Stimulated activated naive CD8-positive, alpha-beta T cell treated with anti-CD3 and anti-CD28 coated beads, Interleukin-15, Interleukin-2, amounts not matched to agents 100 U/mL and 50 U/mL, for 24 hours (primary cell): ENCODE measurements around the gene BCL2L1.
"Not testable (repeated sequence)": the region's sequence is repeated elsewhere in the genome, so short reads cannot be mapped to it uniquely, and the experiment has no call there.

Experiments used
- ATAC-seq: fragments of 150-1000 bp; cut with Tn5 transposase; one replicate; pipeline ENCODE4 v1.10.0; 2021
- DNase-seq: peaks from one replicate; pipeline ENCODE4 v3.0.0; 2021

BCL2L1 gene

DNA sequence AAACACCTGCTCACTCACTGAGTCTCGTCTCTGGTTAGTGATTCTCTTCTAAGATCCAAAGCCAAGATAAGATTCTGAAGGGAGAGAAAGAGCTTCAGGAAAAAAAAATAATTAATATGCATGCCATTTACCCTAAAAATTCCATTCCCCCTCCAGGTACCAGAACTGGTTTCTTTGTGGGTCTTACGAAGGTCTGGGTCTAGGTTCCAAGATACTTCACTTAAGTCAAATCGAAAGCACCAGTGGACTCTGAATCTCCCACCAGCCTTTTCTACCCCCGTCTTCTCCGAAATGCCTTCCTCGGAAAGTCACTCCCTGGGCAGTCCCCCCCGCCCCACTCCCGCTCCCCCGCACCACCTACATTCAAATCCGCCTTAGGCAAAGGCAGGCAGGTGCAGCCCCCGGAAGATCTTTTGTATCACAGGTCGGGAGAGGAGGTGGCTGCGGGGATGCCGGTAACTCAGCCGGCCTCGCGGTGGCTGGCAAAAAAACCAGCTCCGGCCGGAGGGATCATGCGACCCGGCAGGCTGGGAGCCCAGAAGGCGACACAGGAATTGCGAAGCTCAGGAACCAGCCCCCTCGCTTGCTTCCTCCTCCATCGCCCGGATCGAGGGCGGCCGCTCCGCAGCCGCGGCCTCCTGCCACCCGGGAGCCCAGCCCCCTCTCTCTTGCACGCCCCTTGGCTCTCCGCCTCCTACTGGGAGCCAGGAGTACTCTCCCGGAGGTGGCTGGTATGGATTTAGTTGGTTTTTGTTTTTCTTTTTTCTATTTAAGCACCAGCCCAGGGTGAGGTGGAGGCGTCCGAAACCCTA, at the start of gene BCL2L1:
BCL2L1 (minus strand) TSS at position 612 of the 812 bp plus-strand sequence. CDS start 650 bp downstream, outside the sequence.
- DNase-seq: peak; percentile 84
- ATAC-seq: peak; percentile 40

DNA sequence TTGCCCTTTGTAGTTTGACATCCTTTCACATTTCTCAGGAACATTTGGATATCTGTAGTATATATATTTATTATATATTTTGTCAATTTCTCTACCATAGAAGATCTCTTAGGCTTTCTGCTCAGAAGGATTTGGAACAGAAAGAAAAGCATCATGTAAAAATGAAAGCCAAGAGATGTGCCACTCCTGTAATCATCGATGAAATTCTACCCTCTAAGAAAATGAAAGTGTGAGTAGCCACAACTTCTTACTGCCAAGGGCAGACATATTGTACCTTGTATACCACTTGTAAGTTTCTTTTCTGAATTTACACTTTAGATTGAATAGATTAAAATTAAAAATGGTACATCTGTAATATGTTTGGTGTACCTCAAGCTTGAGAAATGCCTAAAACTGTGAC, 47.6 kb upstream of the BCL2L1 start:
- DNase-seq: no peak
- no peak for ATAC-seq

DNA sequence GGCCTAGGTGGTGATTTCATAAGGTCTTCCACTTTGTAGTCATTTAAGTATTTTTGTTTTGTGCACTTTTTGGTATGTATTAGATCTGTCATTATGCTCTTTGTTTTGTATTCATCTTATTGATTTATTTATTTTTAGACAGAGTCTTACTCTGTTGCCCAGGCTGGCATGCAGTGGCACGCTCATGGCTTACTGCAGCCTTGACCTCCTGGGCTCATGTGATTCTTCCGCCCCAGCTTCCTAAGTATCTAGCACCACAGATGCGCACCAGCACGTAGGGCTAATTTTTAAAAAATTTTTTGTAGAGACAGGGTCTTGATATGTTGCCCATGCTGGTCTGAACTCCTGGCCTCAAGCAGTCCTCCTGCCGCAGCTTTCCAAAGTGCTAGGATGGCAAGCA, 47.0 kb upstream of the BCL2L1 start:
- ATAC-seq (no peak), DNase-seq (no peak)

DNA sequence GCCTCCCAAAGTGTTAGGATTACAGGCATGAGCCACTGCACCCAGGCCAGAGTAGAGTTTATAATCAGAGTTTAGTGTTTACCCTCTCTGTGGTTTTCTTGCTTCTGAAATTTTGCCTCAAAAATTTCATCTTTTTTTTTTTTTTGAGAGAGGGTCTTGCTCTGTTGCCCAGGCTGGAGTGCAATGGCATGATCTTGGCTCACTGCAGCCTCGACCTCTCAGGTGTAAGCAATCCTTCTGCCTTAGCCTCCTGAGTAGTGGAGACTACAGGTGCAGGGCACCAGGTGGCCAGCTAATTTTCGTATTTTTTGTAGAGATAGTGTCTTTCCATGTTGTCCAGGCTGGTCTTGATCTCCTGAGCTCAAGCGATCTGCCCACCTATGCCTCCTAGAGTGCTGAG, 45.1 kb upstream of the BCL2L1 start:
- DNase-seq: no peak
- no peak for ATAC-seq

DNA sequence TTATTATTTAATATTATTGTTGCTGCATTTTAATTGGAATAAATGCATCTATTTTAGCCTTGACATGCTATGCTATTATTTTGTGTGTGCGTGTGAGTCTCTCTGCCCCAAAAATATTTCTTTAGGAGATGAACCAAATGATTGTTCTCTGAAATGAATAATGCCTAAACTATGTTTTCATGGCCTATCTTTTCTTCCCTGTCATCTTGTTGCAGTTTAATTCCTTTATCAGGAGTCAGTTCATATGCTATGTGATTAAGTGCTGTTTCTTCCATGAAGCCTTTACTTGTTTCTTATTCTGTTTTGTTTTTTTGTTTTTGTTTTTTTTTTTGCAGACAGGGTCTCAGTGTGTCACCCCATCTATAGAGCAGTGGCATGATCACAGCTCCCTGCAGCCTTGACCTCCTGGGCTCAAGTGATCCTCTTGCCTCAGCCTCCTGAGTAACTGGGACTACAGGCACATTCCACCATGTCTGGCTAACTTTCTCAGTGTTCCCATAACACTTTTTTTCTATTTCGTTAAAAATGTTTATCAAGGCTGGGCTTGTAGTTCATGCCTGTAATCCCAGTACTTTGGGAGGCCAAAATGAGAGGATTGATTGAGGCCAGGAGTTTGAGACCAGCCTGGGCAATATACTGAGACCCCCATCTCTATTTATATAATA, 42.1 kb upstream of the BCL2L1 start:
- DNase-seq (no peak), ATAC-seq (no peak)

DNA sequence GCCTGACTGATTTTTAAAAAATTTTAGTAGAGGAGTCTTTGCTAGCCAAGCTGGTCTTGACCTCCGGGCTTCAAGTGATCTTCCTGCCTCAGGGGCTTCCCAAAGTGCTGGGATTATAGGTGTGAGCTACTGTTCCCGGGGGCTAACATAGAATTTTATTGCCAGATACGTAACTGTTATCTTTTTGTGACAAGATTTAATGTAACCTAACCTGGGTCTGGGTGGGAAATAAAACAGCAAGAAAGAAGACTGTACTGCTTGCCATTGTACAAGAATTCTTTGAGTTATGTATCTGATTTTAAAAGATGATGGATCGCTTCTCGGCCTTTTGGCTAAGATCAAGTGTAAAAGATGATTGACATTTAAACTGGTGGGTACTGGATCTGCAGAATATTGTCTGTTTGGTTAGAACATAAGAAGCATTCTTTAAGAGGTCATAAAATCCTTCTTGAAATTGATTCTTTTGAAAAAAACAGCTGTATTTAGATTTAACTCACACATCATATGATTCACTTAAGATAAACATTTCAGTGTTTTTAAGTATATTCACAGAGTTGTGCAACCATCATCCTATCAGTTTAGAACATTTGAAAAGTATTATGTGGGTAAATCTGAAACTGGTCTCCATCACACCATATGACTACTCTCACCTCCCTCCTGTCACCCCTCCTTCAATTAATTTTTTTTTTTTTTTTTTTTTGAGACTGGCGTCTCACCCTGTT, 38.0 kb upstream of the BCL2L1 start:
- ATAC-seq (no peak), DNase-seq (no peak)

DNA sequence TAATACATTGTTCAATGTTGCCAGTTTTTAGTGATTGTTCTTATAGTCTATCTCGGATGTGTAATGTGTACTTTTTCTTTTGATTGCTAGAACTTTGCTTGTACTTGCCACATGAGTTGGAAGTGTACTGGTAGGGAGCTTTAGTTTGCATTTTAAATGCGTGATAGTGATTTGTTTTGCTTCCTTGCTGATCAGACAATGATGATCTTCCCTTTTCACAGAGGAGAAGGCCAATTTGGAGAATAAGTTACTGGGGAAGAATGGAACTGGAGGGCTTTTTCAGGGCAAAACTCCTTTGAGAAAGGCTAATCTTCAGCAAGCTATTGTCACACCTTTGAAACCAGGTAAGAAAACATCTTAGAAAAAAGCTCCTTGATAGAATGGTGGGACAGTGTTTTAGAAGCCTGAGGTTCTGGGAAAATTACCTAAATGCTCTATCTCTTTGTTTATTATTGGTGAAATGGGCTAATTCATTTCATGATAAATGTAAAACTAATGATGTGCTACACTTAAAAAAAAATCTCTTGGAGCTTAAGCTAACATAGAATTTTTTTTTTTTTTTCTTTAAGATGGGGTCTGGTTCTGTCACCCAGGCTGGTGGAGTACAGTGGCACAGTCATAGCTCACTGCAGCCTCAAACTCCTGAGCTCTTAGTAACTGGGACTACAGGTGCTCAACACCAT, 37.3 kb upstream of the BCL2L1 start:
- ATAC-seq (no peak), DNase-seq (no peak)

DNA sequence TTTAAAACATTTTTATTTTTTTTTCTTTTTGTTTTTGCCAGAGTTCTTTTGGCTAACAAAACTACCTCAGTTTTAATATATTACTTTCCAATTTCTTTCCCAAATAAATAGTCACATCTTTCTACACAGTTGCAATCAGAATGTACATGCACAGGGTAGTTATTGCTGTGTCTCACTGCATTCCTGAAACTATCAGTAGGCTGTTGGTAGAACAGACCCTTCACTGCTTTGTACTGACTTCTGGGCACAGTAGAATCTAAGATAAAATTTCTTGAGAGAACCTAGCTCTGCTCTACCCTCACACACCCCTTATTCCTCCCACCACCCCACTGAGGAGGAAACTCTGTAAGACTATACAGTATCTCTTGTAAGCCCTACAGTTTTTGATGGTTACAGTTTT, 36.3 kb upstream of the BCL2L1 start:
- DNase-seq: no peak
- no peak for ATAC-seq

DNA sequence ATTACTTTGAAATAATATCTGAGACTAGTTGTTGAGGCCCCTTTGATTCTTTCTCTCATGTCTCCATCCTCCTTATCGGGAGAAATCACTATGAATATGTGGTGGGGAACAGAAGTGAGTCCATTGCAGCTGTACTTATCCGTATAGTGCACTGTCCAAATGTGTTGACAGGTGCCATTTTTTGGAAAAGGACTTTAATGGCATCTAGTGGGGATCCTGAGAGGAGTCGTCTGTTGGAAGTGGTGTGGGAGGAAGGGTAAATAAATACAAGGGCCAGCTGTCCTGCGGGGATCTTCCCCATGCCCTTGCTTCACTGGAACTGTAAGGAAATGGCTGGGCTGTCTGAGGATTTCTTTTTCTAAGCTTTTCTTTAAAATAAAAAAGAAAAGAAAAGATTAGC, 35.9 kb upstream of the BCL2L1 start:
- DNase-seq (no peak), ATAC-seq (no peak)

DNA sequence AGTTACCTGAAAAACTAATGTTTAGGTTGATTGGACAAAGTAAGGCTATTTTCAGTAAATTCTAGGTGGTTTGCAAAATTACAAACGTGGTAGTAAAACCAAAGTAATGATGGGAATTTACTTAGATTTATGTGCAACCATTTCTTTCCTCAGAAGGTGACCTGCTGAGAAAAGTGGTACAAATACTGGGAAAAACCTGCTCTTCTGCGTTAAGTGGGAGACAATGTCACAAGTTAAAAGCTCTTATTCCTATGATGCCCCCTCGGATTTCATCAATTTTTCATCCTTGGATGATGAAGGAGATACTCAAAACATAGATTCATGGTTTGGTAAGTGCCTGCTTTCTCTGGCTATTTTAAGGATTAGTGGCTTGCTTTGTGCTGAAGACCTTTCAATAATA, 34.6 kb upstream of the BCL2L1 start:
- DNase-seq (no peak), ATAC-seq (no peak)

DNA sequence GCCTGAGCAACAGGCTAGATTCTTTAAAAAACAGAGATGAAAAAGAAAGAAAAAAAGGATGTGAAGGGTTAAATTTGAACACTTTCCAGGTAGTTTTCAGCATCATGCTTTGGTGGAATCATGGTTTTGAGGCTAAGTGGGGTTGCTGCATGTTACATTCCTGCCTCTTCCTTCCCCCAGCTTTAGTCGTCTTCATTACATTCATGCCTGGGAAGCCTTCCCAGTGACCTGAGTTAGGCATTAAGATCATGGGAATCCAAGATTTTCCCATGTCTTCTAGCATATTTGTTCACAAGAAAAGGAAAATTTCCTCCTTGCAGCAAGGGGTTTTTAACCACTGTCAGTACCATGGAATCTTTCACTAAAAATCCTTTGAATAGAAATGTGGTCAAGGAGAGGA, 28.5 kb upstream of the BCL2L1 start:
- ATAC-seq: no peak
- no peak for DNase-seq

DNA sequence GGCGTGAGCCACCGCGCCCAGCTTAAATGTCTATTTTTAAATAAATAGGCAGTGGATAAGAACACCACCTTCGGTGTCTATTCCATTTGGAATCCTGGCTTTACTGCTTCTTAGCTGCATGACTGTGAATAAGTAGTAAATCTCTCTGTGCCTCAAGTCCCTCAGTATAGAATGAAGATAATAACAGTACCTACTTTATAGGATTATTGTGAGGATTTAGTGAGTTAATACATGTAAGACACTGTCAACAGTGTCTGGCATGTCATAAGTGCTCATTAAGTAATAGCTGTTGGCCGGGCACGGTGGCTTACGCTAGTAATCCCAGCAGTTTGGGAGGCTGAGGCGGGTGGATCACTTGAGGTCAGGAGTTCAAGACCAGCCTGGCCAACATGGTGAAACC, 26.6 kb upstream of the BCL2L1 start:
- ATAC-seq: no peak
- no peak for DNase-seq

DNA sequence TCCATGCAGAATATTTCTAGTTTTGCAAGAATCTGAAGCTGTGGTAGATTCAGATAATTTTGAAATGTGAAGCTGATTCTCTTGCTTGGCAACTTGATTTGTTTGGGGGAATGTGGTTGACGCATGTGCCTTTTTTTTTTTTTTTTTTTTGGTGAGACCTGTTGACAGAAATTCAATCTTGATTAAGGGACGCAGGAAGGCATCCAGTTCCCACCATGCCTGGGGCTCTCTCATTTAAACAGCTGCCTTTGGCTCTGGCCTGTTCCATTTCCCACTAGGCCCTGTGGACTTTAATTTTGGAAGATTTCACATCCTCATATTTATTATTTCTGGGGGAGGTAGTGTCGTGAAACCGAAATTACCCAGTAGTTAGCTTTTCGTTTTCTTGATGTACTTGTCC, 25.0 kb upstream of the BCL2L1 start:
- DNase-seq (no peak), ATAC-seq (no peak)

DNA sequence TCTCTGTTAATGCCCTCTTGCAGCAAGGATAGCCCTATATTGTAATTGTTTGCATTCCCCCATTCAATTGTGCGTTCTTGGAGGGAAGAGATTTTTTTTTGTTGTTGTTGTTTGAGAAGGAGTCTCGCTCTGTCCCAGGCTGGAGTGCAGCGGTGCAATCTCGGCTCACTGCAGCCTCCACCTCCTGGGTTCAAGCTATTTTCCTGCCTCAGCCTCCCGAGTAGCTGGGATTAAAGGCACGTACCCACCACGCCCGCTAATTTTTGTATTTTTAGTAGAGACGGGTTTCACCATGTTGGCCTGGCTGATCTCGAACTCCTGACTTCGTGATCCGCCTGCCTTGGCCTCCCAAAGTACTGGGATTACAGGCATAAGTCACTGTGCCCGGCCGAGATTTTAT, 24.4 kb upstream of the BCL2L1 start:
- not testable (repeated sequence) for ATAC-seq, DNase-seq

DNA sequence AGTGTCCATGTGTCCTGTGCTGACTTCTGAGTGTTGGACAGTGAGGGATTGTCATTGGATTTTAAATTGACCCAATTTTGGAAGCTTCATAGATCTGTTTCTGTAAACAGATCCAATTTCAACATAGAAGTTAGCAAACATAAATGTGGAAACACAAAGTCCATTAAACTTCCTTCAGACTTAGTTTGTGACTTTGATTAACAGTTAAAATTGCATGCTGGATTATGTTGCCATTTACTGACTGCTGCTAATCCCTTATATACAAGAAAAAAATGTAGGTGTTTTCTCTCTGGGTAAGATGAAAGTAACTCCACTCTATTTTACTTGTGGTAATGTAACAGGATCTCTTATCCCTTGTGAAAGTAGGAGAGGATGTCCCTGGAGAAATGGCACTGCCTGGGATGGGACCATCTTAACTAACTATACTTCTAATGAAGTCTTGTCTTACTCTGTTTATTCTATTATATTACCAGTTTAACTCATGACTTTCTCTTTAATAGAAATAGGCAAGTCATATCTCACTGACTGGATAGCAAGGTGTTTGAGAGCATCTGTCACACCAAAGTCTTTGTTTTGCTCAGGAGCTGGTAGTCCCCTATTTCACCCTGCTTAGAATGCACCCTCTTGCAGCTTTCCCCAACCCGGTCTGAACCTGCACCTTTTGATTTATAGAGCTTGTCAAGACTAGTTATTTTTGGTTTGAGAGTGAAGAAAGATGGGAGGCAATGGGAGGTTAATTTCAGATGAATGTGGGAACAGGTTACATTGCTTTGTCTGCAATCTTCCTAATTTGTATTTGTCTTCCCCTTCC, 23.6 kb upstream of the BCL2L1 start:
- no peak for ATAC-seq
- no peak for DNase-seq

DNA sequence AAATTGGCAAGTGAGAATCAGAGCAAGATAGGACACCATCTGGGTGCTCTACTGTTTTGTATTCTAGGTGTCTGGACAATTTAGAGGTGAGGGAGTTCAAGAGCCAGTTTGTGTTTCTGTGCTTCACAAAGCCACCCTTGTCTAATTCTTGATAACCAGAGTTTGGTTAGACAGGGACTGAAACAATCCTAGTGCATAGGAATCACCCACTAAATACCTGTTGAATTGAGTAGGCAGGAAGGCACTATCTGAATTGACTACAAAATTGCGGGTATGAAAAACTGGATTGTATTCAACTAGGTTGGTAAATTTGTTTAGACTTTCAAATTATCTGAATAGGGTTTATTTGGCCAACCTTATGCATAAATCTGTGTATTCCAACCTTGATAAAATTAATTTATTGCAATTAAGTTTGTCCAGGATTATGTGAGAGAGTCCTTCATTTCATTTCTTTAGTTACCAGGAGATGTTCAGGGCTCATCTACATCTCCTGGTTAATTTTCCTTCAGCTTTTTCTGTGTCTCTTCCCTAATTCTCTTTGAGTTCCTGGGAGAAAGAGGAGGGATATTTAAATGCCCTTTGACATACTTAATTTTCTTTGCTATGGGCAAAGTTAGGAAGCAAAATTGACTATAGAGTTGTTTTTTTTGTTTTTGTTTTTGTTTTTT, 18.1 kb upstream of the BCL2L1 start:
- ATAC-seq: no peak
- DNase-seq: no peak

DNA sequence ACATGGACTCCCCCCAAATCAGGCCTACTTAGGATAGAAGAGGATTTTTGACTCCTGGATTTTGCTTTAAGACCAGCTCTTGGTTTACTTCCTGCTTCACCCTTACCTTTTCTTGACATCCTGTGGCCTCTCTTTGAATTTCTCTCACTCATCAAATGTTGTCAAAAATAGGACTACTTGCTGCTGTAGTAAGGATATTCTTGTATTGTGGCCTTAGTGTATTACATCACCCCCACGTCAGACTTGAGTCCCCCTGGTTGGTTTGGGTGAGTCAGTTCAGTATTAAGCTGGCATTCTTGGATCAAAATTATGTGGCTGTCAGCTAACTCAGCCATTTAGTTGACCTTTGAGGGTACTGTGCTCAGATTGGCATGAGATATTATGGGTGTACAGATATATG, 17.5 kb upstream of the BCL2L1 start:
- ATAC-seq: peak; percentile 71
- peak; percentile 28 for DNase-seq

DNA sequence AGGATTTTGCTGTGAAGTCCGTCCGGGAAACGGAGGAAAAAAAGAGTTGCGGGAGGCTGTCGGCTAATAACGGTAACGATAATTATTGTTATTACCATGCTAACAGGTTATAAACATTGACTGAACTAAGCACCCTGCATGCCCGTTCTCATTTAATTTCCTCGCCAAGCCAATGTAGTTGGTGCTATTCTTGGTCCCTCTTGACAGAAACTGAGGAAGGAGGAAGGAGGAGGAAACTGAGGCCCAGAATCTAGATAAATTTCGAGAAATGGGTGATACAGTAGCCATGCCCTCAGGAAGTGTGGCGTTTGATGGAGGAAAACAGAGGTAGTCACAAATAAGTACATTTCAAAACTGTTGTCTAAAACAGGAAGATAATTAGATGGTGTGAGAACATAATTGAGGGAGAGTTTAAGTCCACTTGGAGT, 16.9 kb upstream of the BCL2L1 start:
- DNase-seq (no peak), ATAC-seq (no peak)

DNA sequence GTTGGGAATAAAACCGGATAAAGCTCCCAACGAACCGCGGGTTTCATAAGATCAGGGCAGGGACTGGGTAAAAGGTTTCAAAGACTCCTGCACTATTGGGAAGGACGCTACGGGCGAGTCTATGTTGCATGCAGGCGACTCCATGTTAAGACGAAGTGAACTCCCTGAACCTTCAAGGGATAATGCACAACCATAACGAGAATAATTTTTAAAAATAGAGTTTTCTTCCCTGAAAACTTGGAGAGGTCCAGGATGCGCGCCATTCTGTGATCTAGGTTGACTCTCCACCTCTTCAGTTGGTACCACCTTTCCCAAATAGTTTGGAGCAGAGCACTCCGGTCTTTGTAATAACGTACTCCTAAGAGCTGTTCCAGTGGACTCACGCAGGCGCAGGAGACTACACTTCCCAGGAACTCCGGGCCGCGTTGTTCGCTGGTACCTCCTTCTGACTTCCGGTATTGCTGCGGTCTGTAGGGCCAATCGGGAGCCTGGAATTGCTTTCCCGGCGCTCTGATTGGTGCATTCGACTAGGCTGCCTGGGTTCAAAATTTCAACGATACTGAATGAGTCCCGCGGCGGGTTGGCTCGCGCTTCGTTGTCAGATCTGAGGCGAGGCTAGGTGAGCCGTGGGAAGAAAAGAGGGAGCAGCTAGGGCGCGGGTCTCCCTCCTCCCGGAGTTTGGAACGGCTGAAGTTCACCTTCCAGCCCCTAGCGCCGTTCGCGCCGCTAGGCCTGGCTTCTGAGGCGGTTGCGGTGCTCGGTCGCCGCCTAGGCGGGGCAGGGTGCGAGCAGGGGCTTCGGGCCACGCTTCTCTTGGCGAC, 16.3 kb upstream of the BCL2L1 start, which contains the start of gene TPX2:
TPX2 (plus strand) TSS at position 562 of the 821 bp plus-strand sequence. CDS start 18,187 bp downstream, outside the sequence.
- DNase-seq (peak; percentile 88), ATAC-seq (peak; percentile 98)

DNA sequence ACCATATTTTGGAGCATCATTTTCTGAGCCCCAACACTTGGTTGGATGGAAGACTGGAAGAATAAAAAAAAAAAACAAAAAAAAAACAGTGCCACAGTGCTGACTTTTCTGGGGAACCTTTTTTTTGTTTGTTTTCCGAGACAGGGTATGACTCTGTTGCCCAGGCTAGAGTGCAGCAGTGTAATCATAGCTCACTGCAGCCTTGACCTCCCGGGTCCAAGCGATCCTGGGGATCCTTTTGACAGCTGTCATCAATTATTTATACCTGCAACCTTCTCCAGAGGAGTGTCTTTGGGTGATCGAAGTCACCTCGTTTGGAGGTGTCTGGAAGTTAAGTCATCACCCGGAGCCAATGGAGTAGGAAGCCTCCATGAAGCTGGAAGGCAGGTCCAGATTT, 8.7 kb upstream of the BCL2L1 start:
- ATAC-seq (no peak), DNase-seq (no peak)
